Keratinocyte (primary cell): ENCODE data around the gene RITA1.

Experiments
- CTCF ChIP-seq, 3 experiments: IDR thresholded peaks in 1 of 3; conservative IDR thresholded peaks in 1 of 3; optimal IDR thresholded peaks in 1 of 3; 2 replicates in 2 of 3; 3 replicates in 1 of 3; pipeline versions ENCODE3 to v1.5.1; 2011; ENCODE audit warnings: low read length in 3 of 3, mild to moderate bottlenecking in 3 of 3, moderate library complexity in 2 of 3, control low read depth in 1 of 3, inconsistent platforms in 1 of 3; ENCODE audit not compliant: insufficient read depth in 2 of 3; ENCODE audit errors: extremely low read depth in 1 of 3
- EZH2 ChIP-seq: IDR thresholded peaks from one replicate; pipeline ENCODE4 v1.6.1; 2012; ENCODE audit warnings: inconsistent platforms, mild to moderate bottlenecking, low read length, moderate library complexity

GRCh38 chr12:113203852-113204760 lies 18.6 kb downstream of the RITA1 start:
- TF ChIP-seq CTCF (optimal IDR thresholded peaks at IDR 0.05 in 1 of 3, IDR thresholded peaks at IDR 0.05 in 1 of 3, conservative IDR thresholded peaks at IDR 0.05 in 1 of 3; ENCODE audit: extremely low read depth in 1 of 3, insufficient read depth in 2 of 3, low read length in 3 of 3), result no peak
- no peak for TF ChIP-seq EZH2
